Stimulated activated CD4-positive, alpha-beta T cell treated with anti-CD3 and anti-CD28 coated beads, Interleukin-15, amount 100 ng/mL, for 48 hours (primary cell): ENCODE results near the gene ZNF692.
"Not testable (repeated sequence)": the region's sequence is repeated elsewhere in the genome, so short reads cannot be mapped to it uniquely, and the experiment has no call there.

Experiments used
- DNase-seq, 2 donors: peaks; one replicate each; pipeline ENCODE4 v3.0.0-alpha.2; 2020; ENCODE audit warnings: low read depth in 2 of 2

ZNF692 gene

DNA sequence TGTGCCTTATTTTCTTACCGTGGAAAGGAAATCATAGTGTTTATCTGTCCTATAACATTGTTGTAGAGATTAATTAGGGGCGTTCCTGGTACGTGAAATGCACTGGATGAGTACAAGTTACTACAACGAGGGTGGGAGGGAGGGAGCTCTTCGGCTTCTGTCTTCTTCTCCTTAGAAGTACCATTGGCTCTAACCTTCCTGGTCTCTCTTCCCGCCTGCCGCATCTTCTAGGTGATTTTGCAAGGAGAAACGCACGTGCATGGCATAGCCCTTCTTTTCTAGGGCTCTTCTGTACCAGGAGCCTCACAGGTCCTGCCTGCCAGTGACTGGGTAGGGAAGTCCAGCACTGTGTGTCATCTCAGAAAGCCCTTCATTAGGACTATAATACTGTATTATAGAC lies 50.0 kb downstream of the ZNF692 start:
- no peak for DNase-seq

DNA sequence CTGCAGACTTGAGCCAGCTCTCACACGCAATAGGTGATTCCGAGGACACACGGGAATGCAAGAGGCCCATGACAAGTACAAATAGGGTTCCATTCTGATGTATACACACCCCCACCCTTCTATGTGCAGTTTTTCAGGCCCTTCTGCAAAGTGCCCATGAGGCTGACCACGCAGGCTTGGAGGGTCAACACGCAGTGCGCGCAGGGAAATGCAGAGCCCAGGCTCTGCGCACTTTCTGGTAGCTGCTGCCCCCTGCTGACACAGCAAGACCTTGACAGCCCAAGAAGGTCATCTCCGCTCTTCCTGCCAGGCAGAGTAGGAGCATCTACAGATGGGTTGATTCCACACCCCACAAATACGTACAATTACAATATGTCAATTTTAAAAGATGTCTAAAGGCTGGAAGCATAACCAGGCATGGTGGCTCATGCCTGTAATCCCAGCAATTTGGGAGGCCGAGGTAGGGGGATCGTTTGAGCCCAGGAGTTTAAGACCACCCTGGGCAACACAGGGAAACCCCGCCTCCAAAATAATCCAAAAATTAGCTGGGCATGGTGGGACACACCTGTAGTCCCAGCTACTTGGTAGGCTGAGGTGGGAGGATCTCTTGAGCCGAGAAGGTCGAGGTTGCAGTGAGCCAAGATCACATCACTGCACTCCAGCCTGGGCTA lies 51.7 kb downstream of the ZNF692 start:
- peak; percentile 29 to 32 for DNase-seq

DNA sequence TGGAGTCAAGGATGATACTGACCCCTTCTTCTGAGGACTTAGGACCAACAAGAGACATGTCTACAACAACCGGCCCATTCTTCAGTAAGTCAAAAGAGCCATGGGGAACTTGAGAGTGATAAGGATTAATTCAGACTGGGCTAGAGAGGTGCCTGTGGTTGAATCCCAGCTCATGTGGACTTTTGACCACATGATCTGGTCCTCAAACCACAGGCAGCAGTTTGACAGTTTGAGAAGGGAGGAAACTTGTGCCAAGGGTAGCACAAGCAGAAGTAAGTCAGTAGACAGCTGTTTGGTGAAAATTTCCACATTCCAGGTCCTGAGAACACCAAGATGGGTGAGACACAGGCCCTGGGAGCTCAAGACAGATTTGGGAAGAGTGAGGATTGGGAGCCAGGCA lies 53.0 kb downstream of the ZNF692 start:
- no peak for DNase-seq

DNA sequence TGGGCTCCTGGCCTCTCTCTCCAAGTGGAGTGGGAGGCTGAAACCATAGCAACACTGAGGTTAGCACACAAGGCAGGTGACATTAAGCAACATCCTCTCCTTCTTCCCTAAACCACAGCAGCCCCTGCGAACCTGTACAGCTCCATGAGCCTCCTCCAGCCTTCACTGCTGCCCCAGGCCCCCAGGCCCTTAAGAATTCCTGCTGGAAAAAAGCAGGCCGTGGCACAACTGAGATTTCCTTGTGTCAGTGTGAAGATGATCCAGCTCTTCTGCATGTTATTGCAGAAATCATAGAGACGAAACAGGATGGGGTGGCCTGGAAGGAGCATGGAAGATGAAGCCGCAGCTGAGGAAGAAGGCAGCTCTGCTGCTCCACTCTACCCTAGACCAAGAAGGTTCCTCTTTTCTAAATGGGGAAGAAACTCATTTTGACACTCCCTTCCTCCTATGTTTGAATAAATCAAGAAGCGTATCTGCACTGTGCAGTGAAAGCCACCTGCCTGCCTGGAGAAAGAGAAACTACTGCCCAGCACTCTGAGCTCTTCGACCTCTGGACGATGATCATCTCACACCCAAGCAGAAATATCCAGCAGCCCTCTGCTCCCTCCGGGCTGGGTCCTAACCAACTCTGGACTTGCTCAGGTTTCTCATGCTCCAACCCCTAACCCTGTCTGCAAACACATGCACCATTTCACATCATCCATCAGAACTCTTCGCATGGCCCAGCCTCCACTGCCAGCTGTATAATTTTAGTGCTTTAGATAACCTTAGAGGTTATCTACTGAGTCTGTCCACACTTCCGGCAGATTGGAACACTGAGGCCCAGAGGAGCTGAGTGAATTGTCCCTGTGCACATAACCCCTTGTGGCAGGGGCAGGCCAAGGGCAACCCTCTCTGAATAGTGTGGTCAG lies 53.9 kb downstream of the ZNF692 start:
- DNase-seq: no peak

DNA sequence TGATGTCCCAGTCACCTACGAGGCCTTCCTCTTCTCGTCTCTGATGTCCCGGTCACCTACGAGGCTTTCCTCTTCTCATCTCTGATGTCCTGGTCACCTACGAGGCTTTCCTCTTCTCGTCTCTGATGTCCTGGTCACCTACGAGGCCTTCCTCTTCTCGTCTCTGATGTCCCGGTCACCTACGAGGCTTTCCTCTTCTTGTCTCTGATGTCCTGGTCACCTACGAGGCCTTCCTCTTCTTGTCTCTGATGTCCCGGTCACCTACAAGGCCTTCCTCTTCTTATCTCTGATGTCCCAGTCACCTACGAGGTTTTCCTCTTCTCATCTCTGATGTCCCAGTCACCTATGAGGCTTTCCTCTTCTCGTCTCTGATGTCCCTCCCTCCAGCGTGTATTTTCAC lies 55.4 kb downstream of the ZNF692 start:
- DNase-seq: not testable (repeated sequence)

DNA sequence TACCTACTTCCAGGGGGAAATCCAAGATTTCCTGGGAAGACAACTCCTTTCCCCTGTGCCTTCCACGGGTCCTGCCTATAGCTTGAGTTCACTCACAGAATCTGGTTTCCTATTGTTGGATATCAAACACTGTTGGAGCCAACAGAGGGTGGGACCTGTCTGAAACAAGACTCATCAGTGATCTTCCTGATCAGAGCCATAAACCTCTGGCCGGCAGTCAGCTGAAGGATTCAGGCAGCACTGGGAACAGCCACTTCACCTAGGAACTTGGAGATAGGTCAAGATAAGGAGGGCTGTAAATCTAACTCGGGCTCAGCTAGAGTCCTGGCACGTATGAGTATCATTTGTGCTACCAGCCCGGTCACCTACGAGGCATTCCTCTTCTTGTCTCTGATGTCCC lies 56.4 kb downstream of the ZNF692 start:
- DNase-seq: no peak

DNA sequence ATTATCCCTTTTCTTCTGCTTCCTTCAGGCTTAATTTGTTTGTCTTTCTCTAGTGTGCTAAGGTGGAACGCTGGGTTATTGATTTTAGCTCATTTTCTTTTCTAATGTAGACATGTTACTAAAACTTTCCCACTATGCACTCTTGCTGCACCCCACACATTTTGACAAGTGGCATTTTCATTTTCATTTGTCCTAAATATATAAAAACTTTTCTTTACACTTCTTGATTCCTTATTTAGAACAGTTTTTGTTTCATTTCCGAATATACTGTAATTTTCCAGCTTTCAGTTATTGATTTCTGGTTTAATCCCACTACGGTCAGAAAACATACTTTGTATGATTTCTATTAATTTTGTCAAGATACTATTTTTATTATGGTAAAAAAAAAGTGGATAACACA lies 58.4 kb downstream of the ZNF692 start:
- DNase-seq: no peak
